Gastroesophageal sphincter (tissue), 3 donors: Measurements from ENCODE around the gene MORN3.
"Not testable (repeated sequence)": the region's sequence is repeated elsewhere in the genome, so short reads cannot be mapped to it uniquely, and the experiment has no call there.

Experiments
- POLR2A ChIP-seq, 2 donors: fragments of 450-650 bp; IDR thresholded peaks; one replicate each; pipeline ENCODE4 v1.6.1; 2017; ENCODE audit warnings: antibody characterized with exemption in 2 of 2, mild to moderate bottlenecking in 2 of 2, moderate library complexity in 1 of 2
- TF ChIP-seq, protein P1 (sequence below), 4 experiments: fragments of 200-600 bp in 2 of 4; fragments of 450-650 bp in 2 of 4; sonication (generic) in 1 of 4; IDR thresholded peaks; one replicate each; pipeline ENCODE4 v1.5.1; 2017 to 2019; ENCODE audit warnings: antibody characterized with exemption in 4 of 4, mild to moderate bottlenecking in 2 of 4, moderate library complexity in 2 of 4

DNA sequence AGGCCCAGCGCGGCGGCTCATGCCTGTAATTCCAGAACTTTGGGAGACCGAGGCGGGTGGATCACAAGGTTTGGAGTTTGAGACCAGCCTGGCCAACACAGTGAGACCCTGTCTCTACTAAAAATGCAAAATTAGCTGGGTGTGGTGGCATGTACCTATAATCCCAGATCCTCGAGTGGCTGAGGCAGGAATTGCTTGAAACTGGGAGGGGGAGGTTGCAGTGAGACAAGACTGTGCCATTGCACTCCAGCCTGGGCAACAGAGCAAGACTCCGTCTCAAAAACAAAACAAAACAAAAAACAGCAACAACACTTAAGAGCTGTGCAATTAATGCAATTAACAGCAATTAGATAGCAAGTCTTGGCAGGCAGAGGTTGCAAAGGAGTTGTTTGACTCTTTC lies 45.6 kb upstream of the MORN3 start:
- TF ChIP-seq, protein P1, sequence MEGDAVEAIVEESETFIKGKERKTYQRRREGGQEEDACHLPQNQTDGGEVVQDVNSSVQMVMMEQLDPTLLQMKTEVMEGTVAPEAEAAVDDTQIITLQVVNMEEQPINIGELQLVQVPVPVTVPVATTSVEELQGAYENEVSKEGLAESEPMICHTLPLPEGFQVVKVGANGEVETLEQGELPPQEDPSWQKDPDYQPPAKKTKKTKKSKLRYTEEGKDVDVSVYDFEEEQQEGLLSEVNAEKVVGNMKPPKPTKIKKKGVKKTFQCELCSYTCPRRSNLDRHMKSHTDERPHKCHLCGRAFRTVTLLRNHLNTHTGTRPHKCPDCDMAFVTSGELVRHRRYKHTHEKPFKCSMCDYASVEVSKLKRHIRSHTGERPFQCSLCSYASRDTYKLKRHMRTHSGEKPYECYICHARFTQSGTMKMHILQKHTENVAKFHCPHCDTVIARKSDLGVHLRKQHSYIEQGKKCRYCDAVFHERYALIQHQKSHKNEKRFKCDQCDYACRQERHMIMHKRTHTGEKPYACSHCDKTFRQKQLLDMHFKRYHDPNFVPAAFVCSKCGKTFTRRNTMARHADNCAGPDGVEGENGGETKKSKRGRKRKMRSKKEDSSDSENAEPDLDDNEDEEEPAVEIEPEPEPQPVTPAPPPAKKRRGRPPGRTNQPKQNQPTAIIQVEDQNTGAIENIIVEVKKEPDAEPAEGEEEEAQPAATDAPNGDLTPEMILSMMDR (IDR thresholded peaks at IDR 0.05): not testable (repeated sequence)
- TF ChIP-seq POLR2A (IDR thresholded peaks at IDR 0.05): not testable (repeated sequence)
